AG10803 (cell line): ENCODE results near the gene MED8.
"Not testable (repeated sequence)": the region's sequence is repeated elsewhere in the genome, so short reads cannot be mapped to it uniquely, and the experiment has no call there.

Experiments
- DNase-seq: peaks from one replicate; pipeline ENCODE4 v3.0.0; 2010; ENCODE audit warnings: low read depth
- H3K4me3 ChIP-seq: 2 replicates; pipeline ENCODE4 v1.5.1; 2011; ENCODE audit warnings: mild to moderate bottlenecking, low read length, control low read depth
- TF ChIP-seq, protein P1 (sequence below): conservative IDR thresholded peaks from 2 replicates; pipeline ENCODE4 v1.5.1; 2011; ENCODE audit warnings: mild to moderate bottlenecking, low read length, control low read depth, inconsistent platforms

The MED8 gene

DNA sequence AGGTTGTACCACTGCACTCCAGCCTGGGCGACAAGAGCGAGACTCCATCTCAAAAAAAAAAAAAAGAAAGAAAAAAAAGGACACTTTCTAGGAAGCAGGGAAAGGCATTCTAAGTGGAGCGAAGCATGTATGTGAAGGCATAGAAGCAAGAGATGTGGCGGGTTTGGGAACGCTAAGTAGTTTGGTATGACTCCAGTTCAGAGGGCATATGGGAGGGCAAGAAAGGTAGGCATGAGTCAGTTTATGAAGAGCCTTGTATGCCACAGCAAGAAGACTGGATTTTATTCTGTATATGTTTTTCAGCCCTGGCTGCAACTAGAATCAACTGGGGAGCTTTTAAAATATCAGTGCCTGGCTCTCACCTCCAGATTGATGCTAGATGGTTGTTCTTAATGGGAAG, 17.4 kb downstream of the MED8 start:
- TF ChIP-seq, protein P1, sequence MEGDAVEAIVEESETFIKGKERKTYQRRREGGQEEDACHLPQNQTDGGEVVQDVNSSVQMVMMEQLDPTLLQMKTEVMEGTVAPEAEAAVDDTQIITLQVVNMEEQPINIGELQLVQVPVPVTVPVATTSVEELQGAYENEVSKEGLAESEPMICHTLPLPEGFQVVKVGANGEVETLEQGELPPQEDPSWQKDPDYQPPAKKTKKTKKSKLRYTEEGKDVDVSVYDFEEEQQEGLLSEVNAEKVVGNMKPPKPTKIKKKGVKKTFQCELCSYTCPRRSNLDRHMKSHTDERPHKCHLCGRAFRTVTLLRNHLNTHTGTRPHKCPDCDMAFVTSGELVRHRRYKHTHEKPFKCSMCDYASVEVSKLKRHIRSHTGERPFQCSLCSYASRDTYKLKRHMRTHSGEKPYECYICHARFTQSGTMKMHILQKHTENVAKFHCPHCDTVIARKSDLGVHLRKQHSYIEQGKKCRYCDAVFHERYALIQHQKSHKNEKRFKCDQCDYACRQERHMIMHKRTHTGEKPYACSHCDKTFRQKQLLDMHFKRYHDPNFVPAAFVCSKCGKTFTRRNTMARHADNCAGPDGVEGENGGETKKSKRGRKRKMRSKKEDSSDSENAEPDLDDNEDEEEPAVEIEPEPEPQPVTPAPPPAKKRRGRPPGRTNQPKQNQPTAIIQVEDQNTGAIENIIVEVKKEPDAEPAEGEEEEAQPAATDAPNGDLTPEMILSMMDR: no peak
- DNase-seq: no peak
- H3K4me3 ChIP-seq: no peak overlapping the region

DNA sequence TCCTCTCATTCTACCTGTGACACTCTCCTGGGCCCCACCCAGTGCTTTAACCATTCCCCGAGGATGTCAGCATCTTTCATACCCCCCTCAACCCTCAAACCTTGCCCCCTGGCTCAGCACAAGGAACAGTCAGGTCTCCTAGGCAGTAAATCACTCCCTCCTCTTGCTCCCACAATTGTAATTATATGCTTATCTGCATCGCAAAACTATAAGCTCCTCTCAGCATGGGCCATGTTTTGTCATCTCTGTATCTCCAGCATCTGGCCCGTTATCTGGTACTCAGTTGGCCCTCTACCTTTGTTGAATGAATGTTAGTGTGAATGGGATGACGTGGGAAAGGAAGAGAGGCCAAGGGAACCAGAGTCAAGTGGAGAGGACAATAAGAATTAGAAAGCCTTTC, 19.0 kb downstream of the MED8 start:
- DNase-seq: no peak
- TF ChIP-seq, protein P1: no peak
- H3K4me3 ChIP-seq: no peak overlapping the region

DNA sequence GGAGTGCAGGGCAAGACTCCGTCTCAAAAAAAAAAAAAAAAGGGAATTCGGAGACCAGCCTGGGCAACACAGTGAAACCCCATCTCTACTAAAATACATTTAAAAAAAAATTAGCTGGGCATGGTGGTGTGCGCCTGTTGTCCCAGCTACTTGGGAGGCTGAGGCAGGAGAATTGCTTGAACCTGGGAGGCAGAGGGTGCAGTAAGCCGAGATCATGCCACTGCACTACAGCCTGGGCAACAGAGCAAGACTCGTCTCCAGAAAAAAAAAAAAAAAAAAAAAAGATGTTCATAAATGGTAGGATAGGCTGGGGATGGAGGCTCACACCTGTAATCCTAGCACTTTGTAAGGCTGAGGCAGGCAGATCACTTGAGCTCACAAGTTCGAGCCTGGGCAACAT, 19.8 kb downstream of the MED8 start:
- not testable (repeated sequence) for H3K4me3 ChIP-seq, DNase-seq

DNA sequence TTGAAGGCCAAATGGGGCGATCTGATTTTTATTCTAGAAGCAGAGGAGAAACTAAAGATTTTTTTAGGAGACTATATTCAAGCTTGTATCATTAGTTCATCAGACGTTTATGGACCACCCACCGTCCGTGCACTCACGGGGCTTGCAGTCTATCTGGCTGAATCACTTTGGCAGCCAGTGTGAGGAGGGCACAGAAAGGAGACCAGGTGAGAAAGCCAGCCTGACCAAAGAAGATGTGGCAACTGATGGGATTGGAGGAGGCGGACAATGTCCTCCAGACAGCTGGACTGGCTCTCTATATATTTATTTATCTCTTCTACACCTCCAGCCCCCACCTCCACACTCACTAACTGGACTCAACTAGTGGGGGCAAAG, 21.0 kb downstream of the MED8 start:
- TF ChIP-seq, protein P1: no peak
- peak overlapping the region; percentile 65 for H3K4me3 ChIP-seq
- no peak for DNase-seq

DNA sequence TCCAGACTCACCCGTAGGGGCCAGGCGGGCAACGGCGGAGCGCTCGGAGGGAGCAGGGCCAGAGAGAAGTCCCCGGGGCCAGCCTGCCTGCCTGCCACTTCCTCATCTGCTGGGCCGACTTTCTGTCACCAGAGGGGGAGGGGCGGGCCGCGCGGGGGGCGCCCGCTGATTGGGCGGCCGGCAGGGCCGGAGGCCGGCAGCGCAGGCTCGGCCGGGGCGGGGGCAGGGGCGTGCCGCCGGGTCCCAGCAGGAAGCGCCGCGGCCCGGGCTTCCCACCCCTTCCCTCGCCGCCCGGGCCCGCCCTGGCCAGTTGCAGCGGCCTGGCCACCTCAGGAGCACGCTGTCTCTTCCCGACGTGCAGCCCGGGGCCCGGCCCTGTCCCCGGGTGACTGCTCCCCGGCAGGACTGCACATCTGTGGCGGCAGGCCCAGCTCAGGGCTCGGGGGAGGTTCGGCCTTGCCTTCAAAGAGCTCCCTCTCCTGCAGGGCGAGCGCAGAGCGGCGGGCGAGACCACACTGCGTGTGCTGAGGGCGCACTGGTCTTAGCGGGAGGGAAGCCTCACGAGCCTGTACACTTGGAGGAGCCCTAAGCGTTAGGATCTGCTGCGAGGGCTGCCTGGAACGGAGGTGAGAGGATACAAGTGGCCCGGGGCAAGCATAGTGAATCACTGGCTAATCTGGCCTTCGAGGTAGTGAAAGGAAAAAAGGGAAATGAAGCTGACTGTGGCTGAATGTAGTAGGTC, 21.5 kb downstream of the MED8 start, which contains the start of gene ELOVL1:
Gene ELOVL1 (minus strand): TSS at position 108 of the 742 bp plus-strand sequence. CDS start 2,402 bp downstream, outside the sequence.
- peak; percentile 82 for DNase-seq
- peak within 1 kb of the TSS; percentile 92 for H3K4me3 ChIP-seq
- TF ChIP-seq, protein P1: peak; percentile 30; the same call in 1 of the 2 replicates

DNA sequence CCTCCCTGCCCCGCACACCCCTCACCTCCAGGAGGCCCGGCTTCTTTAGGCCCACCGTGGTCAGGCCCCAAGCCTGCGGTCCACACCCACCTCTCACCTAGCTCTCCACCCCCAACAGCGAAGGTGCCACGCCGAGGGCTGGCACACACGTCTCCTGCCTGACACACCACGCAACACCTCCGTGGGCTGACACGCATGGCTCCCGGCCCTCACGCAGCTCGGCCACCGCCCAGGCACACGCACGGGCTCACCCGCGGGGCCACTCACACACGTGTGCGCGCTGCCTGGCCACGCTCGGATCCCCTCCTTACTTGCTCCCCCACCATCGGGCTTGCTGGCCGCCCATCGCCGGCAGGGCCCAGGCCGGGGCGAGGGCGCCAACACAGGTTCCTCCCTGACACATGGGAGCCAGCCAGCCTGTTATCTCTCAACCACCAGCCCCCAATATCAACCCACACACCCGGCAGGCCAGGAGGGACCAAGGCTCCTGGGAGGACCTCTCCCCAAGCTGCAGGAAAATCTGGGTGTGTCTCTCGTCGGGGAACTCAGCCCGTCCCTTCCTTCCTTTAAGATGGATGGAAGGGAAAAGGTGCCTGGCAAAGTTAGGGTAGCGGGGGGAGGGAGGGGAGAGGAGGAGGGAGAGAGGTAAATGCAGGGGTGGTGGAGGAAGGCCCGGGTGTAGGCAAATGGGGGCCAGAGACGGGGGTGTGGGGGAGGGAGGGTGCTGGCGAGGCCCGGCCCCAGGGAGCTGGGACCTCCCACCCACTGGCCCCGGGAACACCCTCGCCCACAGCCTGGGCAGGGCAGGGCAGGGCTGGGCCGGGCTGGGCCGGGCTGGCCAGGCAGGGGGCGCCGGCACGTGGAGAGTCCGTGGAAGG, 22.3 kb downstream of the MED8 start:
- TF ChIP-seq, protein P1: no peak
- DNase-seq: no peak
- peak overlapping the region; percentile 92 for H3K4me3 ChIP-seq

DNA sequence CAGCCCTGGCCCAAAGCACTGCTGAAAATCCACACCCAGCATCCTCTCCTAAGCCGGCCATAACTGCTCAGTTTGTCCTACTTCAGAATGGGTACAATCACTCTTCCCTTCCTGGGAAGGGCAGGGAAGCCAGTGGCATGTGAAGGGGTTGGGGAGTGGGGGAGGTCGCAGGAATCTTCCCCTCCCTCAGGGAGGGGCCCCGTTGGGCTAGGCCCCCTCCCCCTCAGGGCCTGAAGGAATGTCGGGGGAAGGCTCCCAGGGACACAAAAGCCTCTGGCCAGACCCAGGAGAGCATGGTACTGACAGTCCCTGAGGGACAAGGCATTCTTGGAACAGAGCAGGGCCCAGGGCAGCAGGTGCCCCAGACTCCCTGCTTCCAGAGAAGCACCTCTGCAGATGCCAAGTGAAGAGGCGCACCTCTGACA, 23.0 kb downstream of the MED8 start:
- TF ChIP-seq, protein P1: no peak
- DNase-seq: no peak
- H3K4me3 ChIP-seq: peak overlapping the region; percentile 92
